ENCODE results near the gene FRY. TPM values are rescaled to one million over a fixed set of nuclear protein-coding genes. Genes with fewer than 3 reads are reported as not detected.

FRY gene
- total RNA-seq, 1 experiment from 2014 or later: 5.3 TPM

- no peak overlapping the region for H3K27ac Mint-ChIP-seq
- TF ChIP-seq SMAD4 (CRISPR knock-in tag; IDR thresholded peaks at IDR 0.05): no peak
- no peak for TF ChIP-seq GRHL2 (CRISPR knock-in tag; IDR thresholded peaks at IDR 0.05; ENCODE audit: insufficient replicate concordance, severe bottlenecking)
- TF ChIP-seq FOXJ3 (CRISPR knock-in tag; IDR thresholded peaks at IDR 0.05; ENCODE audit: borderline replicate concordance): no peak
- no peak for TF ChIP-seq ESRRA (CRISPR knock-in tag; IDR thresholded peaks at IDR 0.05; ENCODE audit: borderline replicate concordance)
- TF ChIP-seq MXD4 (CRISPR knock-in tag; IDR thresholded peaks at IDR 0.05; ENCODE audit: borderline replicate concordance): no peak
- no peak for TF ChIP-seq RORB (CRISPR knock-in tag; IDR thresholded peaks at IDR 0.05)
- TF ChIP-seq CTCF (IDR thresholded peaks at IDR 0.05): no peak
- TF ChIP-seq ZNF138 (CRISPR knock-in tag; conservative IDR thresholded peaks at IDR 0.05): no peak
- TF ChIP-seq MAX (CRISPR knock-in tag; IDR thresholded peaks at IDR 0.05): no peak
- TF ChIP-seq ZBTB21 (CRISPR knock-in tag; IDR thresholded peaks at IDR 0.05; ENCODE audit: borderline replicate concordance): no peak
- no peak for TF ChIP-seq GABPB1 (CRISPR knock-in tag; IDR thresholded peaks at IDR 0.05)
- no peak for TF ChIP-seq JAZF1 (CRISPR knock-in tag; IDR thresholded peaks at IDR 0.05)
- no peak for TF ChIP-seq MLX (CRISPR knock-in tag; IDR thresholded peaks at IDR 0.05)
- TF ChIP-seq SOX15 (CRISPR knock-in tag; IDR thresholded peaks at IDR 0.05): no peak
- no peak for TF ChIP-seq KAT7 (CRISPR knock-in tag; IDR thresholded peaks at IDR 0.05; ENCODE audit: borderline replicate concordance)
- TF ChIP-seq USF2 (CRISPR knock-in tag; IDR thresholded peaks at IDR 0.05): no peak
- TF ChIP-seq CDX4 (CRISPR knock-in tag; IDR thresholded peaks at IDR 0.05; ENCODE audit: borderline replicate concordance): no peak
- TF ChIP-seq NFE2L1 (CRISPR knock-in tag; IDR thresholded peaks at IDR 0.05): no peak
- TF ChIP-seq MYBL2 (CRISPR knock-in tag; IDR thresholded peaks at IDR 0.05): no peak
- TF ChIP-seq ATF2 (CRISPR knock-in tag; IDR thresholded peaks at IDR 0.05; ENCODE audit: borderline replicate concordance, low read depth): no peak
- no peaks in the 10 kb centered on the region; the same call in 1 of the 2 replicates for H3K27me3 Mint-ChIP-seq (ENCODE audit: low read depth)
- 0 out of 2 replicates have a peak, but pooled peaks cover 5% of the 10 kb centered on the region for H3K9me3 Mint-ChIP-seq
- H3K4me1 Mint-ChIP-seq: peaks cover 4% of the 10 kb centered on the region
- CTCF ChIA-PET: interaction anchor here (1.3 kb wide), 1 partner anchor 11 kb away, joined by 3 read pairs; no protein-coding TSS in a partner anchor
- H3K4me3 Mint-ChIP-seq: no peak overlapping the region
- POLR2A ChIA-PET: no interaction called here
- DNase-seq (ENCODE audit: low spot score) (no peak), ATAC-seq (no peak)
- H3K36me3 Mint-ChIP-seq: no peaks in the 10 kb centered on the region
Measured at GRCh38 chr13:32092496-32092895, 60.9 kb downstream of the FRY start.

- no peak overlapping the region for H3K4me3 Mint-ChIP-seq
- CTCF ChIA-PET: interaction anchor here (1.2 to 1.3 kb wide), 2 partner anchors 11 to 92 kb away, joined by 3 read pairs; no protein-coding TSS in a partner anchor
- no peaks in the 10 kb centered on the region for H3K36me3 Mint-ChIP-seq
- DNase-seq (ENCODE audit: low spot score): no peak
- H3K27ac Mint-ChIP-seq: no peak overlapping the region
- H3K27me3 Mint-ChIP-seq (ENCODE audit: low read depth): no peaks in the 10 kb centered on the region; the same call in 1 of the 2 replicates
- ATAC-seq: no peak
- H3K9me3 Mint-ChIP-seq: 0 out of 2 replicates have a peak, but pooled peaks cover 5% of the 10 kb centered on the region
- POLR2A ChIA-PET: no interaction called here
- H3K4me1 Mint-ChIP-seq: peaks cover 4% of the 10 kb centered on the region
- TF ChIP-seq NR1H2 (CRISPR knock-in tag; IDR thresholded peaks at IDR 0.05): no peak
- no peak for TF ChIP-seq ZNF396 (CRISPR knock-in tag; IDR thresholded peaks at IDR 0.05; ENCODE audit: borderline replicate concordance)
- TF ChIP-seq ZSCAN18 (CRISPR knock-in tag; IDR thresholded peaks at IDR 0.05): no peak
- no peak for TF ChIP-seq MLX (CRISPR knock-in tag; IDR thresholded peaks at IDR 0.05)
- no peak for TF ChIP-seq OVOL2 (CRISPR knock-in tag; IDR thresholded peaks at IDR 0.05; ENCODE audit: borderline replicate concordance)
- no peak for TF ChIP-seq ZNF423 (CRISPR knock-in tag; IDR thresholded peaks at IDR 0.05)
- no peak for TF ChIP-seq ZNF219 (CRISPR knock-in tag; IDR thresholded peaks at IDR 0.05; ENCODE audit: borderline replicate concordance)
- no peak for TF ChIP-seq FOXP4 (CRISPR knock-in tag; IDR thresholded peaks at IDR 0.05)
Measured at GRCh38 chr13:32093006-32093405, 61.4 kb downstream of the FRY start.

Measured in WTC11 (cell line).